Tibial artery (tissue), 4 donors: ENCODE results near the gene STING1.

Experiments used
- DNase-seq, 2 donors: peaks; one replicate each; pipeline ENCODE4 v3.0.0-alpha.2; 2019
- H3K27ac ChIP-seq, 2 donors: fragments of 200-600 bp; sonication (generic) in 1 of 2; 1 replicate in 1 of 2; 2 replicates in 1 of 2; pipeline ENCODE4 v1.5.1; 2018 to 2019; ENCODE audit warnings: mild to moderate bottlenecking in 1 of 2
- H3K27me3 ChIP-seq, 2 donors: fragments of 200-600 bp; sonication (generic) in 1 of 2; one replicate each; pipeline versions ENCODE4 v1.5.1 to v1.6.0; 2016 to 2019
- H3K36me3 ChIP-seq, 3 donors: fragments of 200-600 bp; sonication (generic) in 2 of 3; one replicate each; pipeline ENCODE4 v1.5.1; 2016 to 2019; ENCODE audit warnings: mild to moderate bottlenecking in 2 of 3
- H3K4me1 ChIP-seq, 4 donors: fragments of 200-600 bp; sonication (generic) in 2 of 4; 1 replicate in 3 of 4; 2 replicates in 1 of 4; pipeline ENCODE4 v1.5.1; 2016 to 2019
- H3K4me3 ChIP-seq, 2 donors: fragments of 200-600 bp; sonication (generic) in 1 of 2; 1 replicate in 1 of 2; 2 replicates in 1 of 2; pipeline ENCODE4 v1.5.1; 2018 to 2019; ENCODE audit warnings: mild to moderate bottlenecking in 2 of 2
- H3K9me3 ChIP-seq, 3 donors: fragments of 200-600 bp; sonication (generic) in 1 of 3; one replicate each; pipeline ENCODE4 v1.5.1; 2016 to 2019
- CTCF ChIP-seq, 2 experiments: fragments of 200-600 bp in 1 of 2; fragments of 450-650 bp in 1 of 2; IDR thresholded peaks; one replicate each; pipeline ENCODE4 v1.5.1; 2017 to 2019; ENCODE audit warnings: antibody characterized with exemption in 2 of 2, mild to moderate bottlenecking in 1 of 2, moderate library complexity in 1 of 2
- intact Hi-C: fragments of 100-400 bp; cut with DNase I; formaldehyde crosslinking; loops from one replicate; pipeline ENCODE4 v1.15.0; 2023; ENCODE audit warnings: low total_unique reads

STING1 gene

GRCh38 chr5:139474890-139475791 is 7.4 kb downstream of the STING1 start:
- H3K27me3 ChIP-seq, result no peaks in the 10 kb centered on the region
- H3K9me3 ChIP-seq, result no peaks in the 10 kb centered on the region
- H3K36me3 ChIP-seq, result peaks cover 0 to 47% (median 46%) of the 10 kb centered on the region in 3 donors
- no peak overlapping the region for H3K4me3 ChIP-seq
- intact Hi-C loops, result no loop called here
- no peak overlapping the region for H3K27ac ChIP-seq
- DNase-seq, result peak in 1 of 2 donors; percentile 42
- H3K4me1 ChIP-seq, result peaks cover 0 to 13% (median 2%) of the 10 kb centered on the region in 4 donors
- no peak for TF ChIP-seq CTCF (IDR thresholded peaks at IDR 0.05)

DNA sequence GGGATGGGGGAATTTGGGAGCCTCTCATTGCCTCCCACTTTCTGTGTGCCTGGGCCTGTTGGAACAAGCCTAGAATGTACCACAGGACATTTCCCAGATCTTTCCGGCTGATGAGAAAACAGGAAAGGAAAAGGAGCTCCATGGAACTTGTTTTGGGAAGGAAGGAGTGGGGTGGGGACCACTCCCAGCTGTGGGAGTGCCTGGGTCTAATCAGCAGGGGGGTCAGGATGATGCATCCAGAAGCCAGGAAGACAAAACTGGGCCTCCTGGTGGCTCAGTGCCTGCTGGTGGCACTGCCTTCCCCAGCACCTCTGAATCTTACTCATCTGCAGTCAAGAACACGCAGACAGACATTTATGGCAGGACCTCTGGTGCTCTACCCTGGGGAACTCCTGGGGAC is 9.0 kb downstream of the STING1 start:
- peaks cover 0 to 4% (median 0%) of the 10 kb centered on the region in 4 donors for H3K4me1 ChIP-seq
- no peak overlapping the region for H3K27ac ChIP-seq
- intact Hi-C loops, result no loop called here
- H3K9me3 ChIP-seq, result no peaks in the 10 kb centered on the region
- DNase-seq, result no peak
- H3K36me3 ChIP-seq, result peaks cover 0 to 38% (median 38%) of the 10 kb centered on the region in 3 donors
- H3K4me3 ChIP-seq, result no peak overlapping the region
- TF ChIP-seq CTCF (IDR thresholded peaks at IDR 0.05), result no peak
- no peaks in the 10 kb centered on the region for H3K27me3 ChIP-seq

- no peak overlapping the region for H3K27ac ChIP-seq
- no peaks in the 10 kb centered on the region for H3K4me1 ChIP-seq
- no peak for TF ChIP-seq CTCF (IDR thresholded peaks at IDR 0.05)
Observed at GRCh38 chr5:139473105-139473504, 9.5 kb downstream of the STING1 start.

DNA sequence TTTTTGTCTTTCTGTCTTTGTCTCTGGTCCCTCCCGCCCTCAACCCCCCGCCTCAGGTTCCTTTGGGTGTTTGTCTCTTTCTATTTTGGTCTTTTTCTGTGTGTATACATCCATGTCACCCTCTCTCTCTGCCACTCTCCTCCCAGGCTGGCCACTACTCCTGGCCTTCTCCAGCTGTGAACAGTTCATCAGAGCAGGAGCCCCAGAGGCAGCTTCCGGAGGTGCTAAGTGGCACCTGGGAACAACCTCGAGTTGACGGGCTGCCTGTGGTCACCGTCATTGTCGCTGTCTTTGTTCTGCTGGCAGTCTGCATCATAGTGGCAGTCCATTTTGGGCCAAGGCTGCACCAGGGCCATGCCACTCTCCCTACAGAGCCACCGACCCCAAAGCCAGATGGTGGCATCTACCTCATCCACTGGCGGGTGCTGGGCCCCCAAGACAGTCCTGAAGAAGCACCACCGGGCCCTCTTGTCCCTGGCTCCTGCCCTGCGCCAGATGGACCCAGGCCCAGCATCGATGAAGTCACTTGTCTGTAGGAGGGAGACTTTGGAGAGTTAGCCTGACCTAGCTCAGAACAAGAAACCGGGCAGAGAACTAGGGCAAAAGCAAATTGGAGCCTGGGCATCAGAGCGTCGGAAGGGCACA is 10.1 kb downstream of the STING1 start:
- H3K27me3 ChIP-seq, result no peaks in the 10 kb centered on the region
- H3K4me3 ChIP-seq, result no peak overlapping the region
- no peaks in the 10 kb centered on the region for H3K4me1 ChIP-seq
- intact Hi-C loops, result no loop called here
- H3K36me3 ChIP-seq, result peaks cover 0 to 28% (median 27%) of the 10 kb centered on the region in 3 donors
- no peak for TF ChIP-seq CTCF (IDR thresholded peaks at IDR 0.05)
- no peak overlapping the region for H3K27ac ChIP-seq
- DNase-seq, result no peak
- H3K9me3 ChIP-seq, result no peaks in the 10 kb centered on the region

More at GRCh38 chr5:139473105-139473504, 9.5 kb downstream of the STING1 start:
- Histone ChIP-seq H3K36me3 (peaks cover 0 to 34% (median 33%) of the 10 kb centered on the region in 3 donors), H3K9me3 (no peaks in the 10 kb centered on the region), H3K4me3 (no peak overlapping the region), H3K27me3 (no peaks in the 10 kb centered on the region)
- intact Hi-C loops, result no loop called here
- no peak for DNase-seq

GRCh38 chr5:139470821-139471300 is 11.7 kb downstream of the STING1 start, which contains the start of gene SMIM33:
Gene SMIM33 (plus strand): TSS chr5:139471004. CDS start chr5:139471122, 118 bp downstream.
- no peaks in the 10 kb centered on the region for H3K4me1 ChIP-seq
- intact Hi-C loops, result no loop called here
- H3K36me3 ChIP-seq, result peaks cover 0 to 11% (median 11%) of the 10 kb centered on the region in 3 donors
- H3K27me3 ChIP-seq, result no peaks in the 10 kb centered on the region
- no peak within 1 kb of the TSS for H3K4me3 ChIP-seq
- DNase-seq, result no peak
- H3K9me3 ChIP-seq, result no peaks in the 10 kb centered on the region
- TF ChIP-seq CTCF (IDR thresholded peaks at IDR 0.05), result no peak
- H3K27ac ChIP-seq, result no peak within 1 kb of the TSS
